Right lobe of liver (tissue), 6 donors: ENCODE data around the gene ANKRD44. TPM values are rescaled to one million over a fixed set of nuclear protein-coding genes. Genes with fewer than 3 reads are reported as not detected.

Experiments
- ATAC-seq, 4 donors: fragments of 200-7000 bp; cut with Tn5 transposase; one replicate each; pipeline ENCODE4 v1.9.1; 2020; ENCODE audit warnings: mild to moderate bottlenecking in 4 of 4, moderate library complexity in 4 of 4
- DNase-seq, 3 donors: peaks; one replicate each; pipeline ENCODE4 v3.0.0-alpha.2; 2020
- H3K27ac ChIP-seq, 3 donors: fragments of 200-600 bp; one replicate each; pipeline ENCODE4 v1.8.0; 2022
- H3K27me3 ChIP-seq, 2 donors: fragments of 200-600 bp; one replicate each; pipeline ENCODE4 v1.8.0; 2022
- H3K36me3 ChIP-seq, 4 donors: fragments of 200-600 bp; sonication (generic) in 1 of 4; one replicate each; pipeline versions ENCODE4 v1.5.1 to v1.8.0; 2017 to 2022; ENCODE audit warnings: control low read depth in 1 of 4
- H3K4me1 ChIP-seq, 4 donors: fragments of 200-600 bp; sonication (generic) in 1 of 4; one replicate each; pipeline versions ENCODE4 v1.5.1 to v1.8.0; 2017 to 2022; ENCODE audit warnings: control low read depth in 1 of 4
- H3K4me3 ChIP-seq, 3 donors: fragments of 200-600 bp; one replicate each; pipeline ENCODE4 v1.8.0; 2022
- H3K9me3 ChIP-seq, 4 donors: fragments of 200-600 bp; sonication (generic) in 1 of 4; one replicate each; pipeline versions ENCODE4 v1.5.1 to v1.8.0; 2017 to 2022; ENCODE audit warnings: control low read depth in 1 of 4
- POLR2A ChIP-seq: fragments of 450-650 bp; IDR thresholded peaks from one replicate; pipeline ENCODE4 v1.6.1; 2017; ENCODE audit warnings: antibody characterized with exemption, mild to moderate bottlenecking
- WGBS: methylation state at CpG from one replicate; pipeline ENCODE4 v1.1.6; 2018; ENCODE audit warnings: low coverage, low lambda C conversion rate; ENCODE audit not compliant: insufficient coverage; ENCODE audit errors: missing lambda C conversion rate; 5-methylcytosine and 5-hydroxymethylcytosine counted together
- intact Hi-C, 2 donors: fragments of 100-400 bp; cut with DNase I; formaldehyde crosslinking; loops; one replicate each; pipeline versions ENCODE4 v1.11.2 to v1.14.1; 2022
- total RNA-seq, 6 experiments: library from RNA; depleted of rRNA in 2 of 6; stranded (reverse); fragments of >200 nt in 2 of 6; fragmentation: NEBNext Ultra II Directional in 3 of 6; extraction: Animal tissue kit (Norgen Biotek cat#: 25700) in 3 of 6; gene quantifications; one replicate each; pipeline versions ENCODE4 v1.1.0 to v1.2.4, GENCODE V29; 2016 to 2023
- TF ChIP-seq, protein P1 (sequence below), 4 donors: fragments of 200-600 bp in 3 of 4; fragments of 450-650 bp in 1 of 4; IDR thresholded peaks; one replicate each; pipeline versions ENCODE4 v1.5.1 to v1.8.0; 2016 to 2022; ENCODE audit warnings: antibody characterized with exemption in 4 of 4, mild to moderate bottlenecking in 2 of 4
- donor health status: DM: no; HTN: yes; CAD: no.
- donor health status: DM: no; HTN: no; CAD: no.
- donor health status: DM: no; HTN: no; CAD: no.
- donor health status: DM: no; HTN: yes; CAD: no.
- donor health status: DM: no; HTN: yes; CAD: no.

ANKRD44 gene
- total RNA-seq, 6 experiments from 2014 or later: 7.9 to 19.5 (median 13.3) TPM

DNA sequence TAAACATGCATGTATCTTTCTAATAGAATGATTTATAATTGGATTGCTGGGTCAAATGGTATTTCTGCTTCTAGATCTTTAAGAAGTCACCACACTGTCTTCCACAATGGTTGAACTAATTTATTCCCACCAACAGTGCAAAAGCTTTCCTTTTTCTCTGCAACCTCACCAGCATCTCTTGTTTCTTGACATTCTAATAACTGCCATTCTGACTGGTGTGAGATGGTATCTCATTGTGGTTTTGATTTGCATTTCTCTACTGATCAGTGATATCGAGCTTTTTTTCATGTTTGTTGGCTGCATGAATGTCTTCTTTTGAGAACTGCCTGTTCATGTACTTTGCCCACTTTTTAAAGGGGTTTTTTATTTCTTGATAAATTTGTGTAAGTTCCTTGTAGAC is 182.5 kb downstream of the ANKRD44 start:
- intact Hi-C loops: no loop called here
- no peak overlapping the region for H3K4me3 ChIP-seq
- no peaks in the 10 kb centered on the region for H3K9me3 ChIP-seq
- DNase-seq (no peak), ATAC-seq (no peak)
- WGBS: 80% methylated on average over 1 of the region's 1 CpG
- H3K4me1 ChIP-seq: no peaks in the 10 kb centered on the region
- TF ChIP-seq POLR2A: no peak
- TF ChIP-seq, protein P1, sequence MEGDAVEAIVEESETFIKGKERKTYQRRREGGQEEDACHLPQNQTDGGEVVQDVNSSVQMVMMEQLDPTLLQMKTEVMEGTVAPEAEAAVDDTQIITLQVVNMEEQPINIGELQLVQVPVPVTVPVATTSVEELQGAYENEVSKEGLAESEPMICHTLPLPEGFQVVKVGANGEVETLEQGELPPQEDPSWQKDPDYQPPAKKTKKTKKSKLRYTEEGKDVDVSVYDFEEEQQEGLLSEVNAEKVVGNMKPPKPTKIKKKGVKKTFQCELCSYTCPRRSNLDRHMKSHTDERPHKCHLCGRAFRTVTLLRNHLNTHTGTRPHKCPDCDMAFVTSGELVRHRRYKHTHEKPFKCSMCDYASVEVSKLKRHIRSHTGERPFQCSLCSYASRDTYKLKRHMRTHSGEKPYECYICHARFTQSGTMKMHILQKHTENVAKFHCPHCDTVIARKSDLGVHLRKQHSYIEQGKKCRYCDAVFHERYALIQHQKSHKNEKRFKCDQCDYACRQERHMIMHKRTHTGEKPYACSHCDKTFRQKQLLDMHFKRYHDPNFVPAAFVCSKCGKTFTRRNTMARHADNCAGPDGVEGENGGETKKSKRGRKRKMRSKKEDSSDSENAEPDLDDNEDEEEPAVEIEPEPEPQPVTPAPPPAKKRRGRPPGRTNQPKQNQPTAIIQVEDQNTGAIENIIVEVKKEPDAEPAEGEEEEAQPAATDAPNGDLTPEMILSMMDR (IDR thresholded peaks at IDR 0.05): no peak
- H3K27ac ChIP-seq: no peak overlapping the region
- peaks cover 0 to 12% (median 0%) of the 10 kb centered on the region in 4 donors for H3K36me3 ChIP-seq
- no peaks in the 10 kb centered on the region for H3K27me3 ChIP-seq

DNA sequence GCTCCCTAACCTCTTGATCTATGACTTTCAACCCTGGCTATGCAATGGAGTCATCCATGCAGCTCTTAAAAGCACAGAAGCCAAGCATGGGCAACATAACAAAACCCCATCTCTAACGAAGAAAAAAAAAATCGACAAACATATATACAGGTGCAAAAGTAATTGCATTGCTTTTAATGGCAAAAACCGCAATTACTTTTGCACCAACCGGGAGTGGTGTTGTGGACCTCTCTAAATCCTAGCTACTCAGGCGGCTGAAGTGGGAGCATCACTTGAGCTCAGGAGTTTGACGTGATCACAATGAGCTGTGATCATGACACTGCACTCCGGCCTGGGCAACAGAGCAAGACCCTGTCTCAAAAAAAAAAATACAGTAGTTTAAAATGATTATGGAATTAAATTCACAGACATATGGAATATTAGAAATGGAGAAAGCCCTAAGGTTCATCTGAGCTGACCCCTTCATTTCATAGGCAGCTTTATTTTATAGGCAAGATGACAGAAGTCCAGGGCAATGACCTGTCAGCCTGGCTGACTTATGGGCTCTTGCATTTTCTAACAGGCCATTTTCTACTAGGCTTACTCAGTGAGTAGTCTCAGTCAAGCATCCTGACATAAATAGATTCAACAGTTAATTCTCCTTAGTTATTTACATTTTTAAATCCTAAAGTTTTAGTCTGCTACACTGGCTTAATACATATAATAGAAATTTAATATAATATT is 183.8 kb downstream of the ANKRD44 start:
- ATAC-seq: no peak
- Histone ChIP-seq H3K4me3 (no peak overlapping the region), H3K27me3 (no peaks in the 10 kb centered on the region), H3K36me3 (peaks cover 0 to 12% (median 0%) of the 10 kb centered on the region in 4 donors), H3K27ac (no peak overlapping the region), H3K4me1 (no peaks in the 10 kb centered on the region), H3K9me3 (no peaks in the 10 kb centered on the region)
- WGBS: 96% methylated on average over 6 of the region's 7 CpGs
- DNase-seq: no peak
- intact Hi-C loops: no loop called here
- TF ChIP-seq, protein P1 (IDR thresholded peaks at IDR 0.05): no peak
- TF ChIP-seq POLR2A: no peak

DNA sequence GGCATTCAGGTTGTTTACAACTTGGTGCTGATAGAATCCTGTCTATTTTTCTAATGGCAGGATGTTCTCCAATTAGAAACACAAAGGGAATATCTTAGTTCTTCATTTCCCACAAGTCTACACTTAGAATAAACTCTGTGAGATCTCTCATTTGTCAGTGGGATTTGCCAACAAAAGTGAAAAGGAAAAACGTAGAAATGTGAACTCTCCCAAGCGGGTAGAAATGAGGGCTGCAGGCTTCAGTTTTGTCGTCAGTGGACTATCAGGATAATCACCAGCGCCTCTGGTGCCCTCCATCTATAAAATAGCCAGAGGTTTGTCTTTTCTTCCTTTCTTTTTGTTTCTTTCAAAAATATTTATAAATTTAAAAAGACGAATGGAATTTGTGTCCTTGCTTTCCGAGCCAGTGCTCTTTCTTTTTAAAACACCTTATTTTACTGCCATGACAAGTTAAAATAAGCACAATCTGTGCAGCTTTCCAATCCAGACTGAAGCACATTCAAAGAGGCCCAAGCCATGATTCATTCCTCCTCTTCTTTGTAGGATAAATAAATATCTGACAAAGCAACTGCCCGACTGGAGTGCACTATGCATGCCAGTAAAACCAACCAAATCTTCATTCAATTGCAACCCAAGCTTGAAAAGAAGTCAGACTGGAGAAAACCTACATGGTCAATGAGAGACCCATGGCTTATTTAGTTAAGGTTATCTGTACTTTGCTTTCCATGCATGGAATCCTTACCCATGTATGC is 185.8 kb downstream of the ANKRD44 start:
- DNase-seq (no peak), ATAC-seq (no peak)
- Histone ChIP-seq H3K27me3 (no peaks in the 10 kb centered on the region), H3K36me3 (peaks cover 0 to 15% (median 0%) of the 10 kb centered on the region in 4 donors), H3K4me1 (no peaks in the 10 kb centered on the region), H3K9me3 (no peaks in the 10 kb centered on the region), H3K27ac (no peak overlapping the region), H3K4me3 (no peak overlapping the region)
- no peak for TF ChIP-seq POLR2A
- TF ChIP-seq, protein P1 (IDR thresholded peaks at IDR 0.05): no peak
- intact Hi-C loops: no loop called here
- WGBS: 78% methylated on average over 7 of the region's 7 CpGs

DNA sequence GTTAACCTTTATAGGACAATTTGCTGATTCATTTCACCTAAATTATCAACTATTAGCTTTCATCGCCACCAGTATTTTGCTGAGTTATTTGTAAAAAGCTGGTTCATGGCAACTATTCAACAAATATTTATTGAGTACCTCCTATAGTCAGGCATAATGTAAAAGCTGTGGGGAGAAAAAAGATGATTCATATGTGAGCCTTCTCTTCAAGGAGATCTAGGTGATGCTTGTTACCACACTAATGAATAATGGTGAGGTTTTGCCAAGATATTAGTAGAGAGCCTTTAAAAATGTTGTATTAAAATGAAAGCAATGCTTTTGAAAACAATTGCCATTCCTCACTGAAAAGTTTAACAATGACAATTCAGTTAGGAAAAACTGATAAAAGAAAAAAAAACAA is 187.8 kb downstream of the ANKRD44 start:
- WGBS: 100% methylated on average over 1 of the region's 1 CpG
- Histone ChIP-seq H3K4me1 (no peaks in the 10 kb centered on the region), H3K27me3 (no peaks in the 10 kb centered on the region), H3K27ac (no peak overlapping the region), H3K4me3 (no peak overlapping the region), H3K9me3 (no peaks in the 10 kb centered on the region), H3K36me3 (peaks cover 0 to 15% (median 0%) of the 10 kb centered on the region in 4 donors)
- TF ChIP-seq, protein P1 (IDR thresholded peaks at IDR 0.05): no peak
- TF ChIP-seq POLR2A: no peak
- DNase-seq: no peak
- no peak for ATAC-seq
- intact Hi-C loops: no loop called here
